Karpas-422 (cell line): ENCODE data around the gene RNF112. TPM values are rescaled to one million over a fixed set of nuclear protein-coding genes. Genes with fewer than 3 reads are reported as not detected.
A peak's percentile ranks its signal among the peaks of the same experiment; 100 is the strongest.

Experiments used
- DNase-seq: peaks from one replicate; pipeline ENCODE4 v3.0.0-alpha.2; 2015
- H2AFZ ChIP-seq: fragments of 200-600 bp; sonication (generic); 2 replicates; pipeline ENCODE4 v1.6.1; 2014; ENCODE audit warnings: antibody characterized with exemption, low read length, mixed read lengths
- H3K27ac ChIP-seq: fragments of 200-600 bp; sonication (generic); 2 replicates; pipeline ENCODE4 v1.5.1; 2014; ENCODE audit warnings: mild to moderate bottlenecking, low read length, moderate library complexity
- H3K27me3 ChIP-seq: fragments of 200-600 bp; sonication (generic); 2 replicates; pipeline ENCODE4 v1.6.1; 2014; ENCODE audit warnings: low read length, mixed read lengths
- H3K36me3 ChIP-seq: fragments of 200-600 bp; sonication (generic); 2 replicates; pipeline ENCODE4 v1.6.1; 2014; ENCODE audit warnings: low read length, mixed read lengths; ENCODE audit not compliant: insufficient read depth
- H3K4me1 ChIP-seq: fragments of 200-600 bp; sonication (generic); 2 replicates; pipeline ENCODE4 v1.6.1; 2014; ENCODE audit warnings: mild to moderate bottlenecking, low read length, mixed read lengths
- H3K4me2 ChIP-seq: fragments of 200-600 bp; sonication (generic); 2 replicates; pipeline ENCODE4 v1.6.1; 2014; ENCODE audit warnings: low read length, low read depth, mild to moderate bottlenecking; ENCODE audit not compliant: poor library complexity, severe bottlenecking
- H3K4me3 ChIP-seq: fragments of 200-600 bp; sonication (generic); 2 replicates; pipeline ENCODE4 v1.5.1; 2014; ENCODE audit warnings: mild to moderate bottlenecking, antibody characterized with exemption, low read length, mixed read lengths
- H3K79me2 ChIP-seq: fragments of 200-600 bp; sonication (generic); 2 replicates; pipeline ENCODE4 v1.6.1; 2014; ENCODE audit warnings: mild to moderate bottlenecking, low read length, mixed read lengths
- H3K9ac ChIP-seq: fragments of 200-600 bp; sonication (generic); 2 replicates; pipeline ENCODE4 v1.6.0; 2014; ENCODE audit warnings: low read length
- H3K9me2 ChIP-seq: fragments of 200-600 bp; sonication (generic), shearing (Covaris generic); replicated peaks from 2 replicates; pipeline ENCODE4 v1.6.0; 2014; ENCODE audit warnings: mild to moderate bottlenecking, low read length, moderate library complexity; ENCODE audit not compliant: insufficient read depth
- H3K9me3 ChIP-seq: fragments of 300-700, 200-600 bp; sonication (generic); 2 replicates; pipeline ENCODE4 v1.6.1; 2014; ENCODE audit warnings: low read length, mixed read lengths
- H4K20me1 ChIP-seq: fragments of 200-600 bp; sonication (generic); 2 replicates; pipeline ENCODE4 v1.6.1; 2014; ENCODE audit warnings: mild to moderate bottlenecking, antibody characterized with exemption, low read length, low read depth; ENCODE audit not compliant: insufficient read depth
- total RNA-seq: library from RNA; depleted of rRNA; stranded (reverse); fragments of >200 nt; shearing (Covaris generic); gene quantifications from 2 replicates; pipeline ENCODE4 v1.2.3, GENCODE V29; 2014; ENCODE audit warnings: low replicate concordance

RNF112 gene
- total RNA-seq, 1 experiment from 2014 or later: not detected

- Histone ChIP-seq H3K9me3 (no peaks in the 10 kb centered on the region), H3K9me2 (no peaks in the 10 kb centered on the region), H3K36me3 (0 out of 2 replicates have a peak, but pooled peaks cover 3% of the 10 kb centered on the region), H2AFZ (peak overlapping the region; percentile 84), H3K79me2 (peaks cover 20% of the 10 kb centered on the region), H4K20me1 (no peaks in the 10 kb centered on the region), H3K4me3 (peak overlapping the region; percentile 69), H3K4me2 (peak overlapping the region; percentile 84), H3K9ac (peak overlapping the region; percentile 82), H3K27ac (peak overlapping the region; percentile 72), H3K4me1 (peaks cover 18% of the 10 kb centered on the region), H3K27me3 (no peaks in the 10 kb centered on the region)
- peak; percentile 99 for DNase-seq
Measured at GRCh38 chr17:19377602-19378415, 33.2 kb upstream of the RNF112 start.

DNA sequence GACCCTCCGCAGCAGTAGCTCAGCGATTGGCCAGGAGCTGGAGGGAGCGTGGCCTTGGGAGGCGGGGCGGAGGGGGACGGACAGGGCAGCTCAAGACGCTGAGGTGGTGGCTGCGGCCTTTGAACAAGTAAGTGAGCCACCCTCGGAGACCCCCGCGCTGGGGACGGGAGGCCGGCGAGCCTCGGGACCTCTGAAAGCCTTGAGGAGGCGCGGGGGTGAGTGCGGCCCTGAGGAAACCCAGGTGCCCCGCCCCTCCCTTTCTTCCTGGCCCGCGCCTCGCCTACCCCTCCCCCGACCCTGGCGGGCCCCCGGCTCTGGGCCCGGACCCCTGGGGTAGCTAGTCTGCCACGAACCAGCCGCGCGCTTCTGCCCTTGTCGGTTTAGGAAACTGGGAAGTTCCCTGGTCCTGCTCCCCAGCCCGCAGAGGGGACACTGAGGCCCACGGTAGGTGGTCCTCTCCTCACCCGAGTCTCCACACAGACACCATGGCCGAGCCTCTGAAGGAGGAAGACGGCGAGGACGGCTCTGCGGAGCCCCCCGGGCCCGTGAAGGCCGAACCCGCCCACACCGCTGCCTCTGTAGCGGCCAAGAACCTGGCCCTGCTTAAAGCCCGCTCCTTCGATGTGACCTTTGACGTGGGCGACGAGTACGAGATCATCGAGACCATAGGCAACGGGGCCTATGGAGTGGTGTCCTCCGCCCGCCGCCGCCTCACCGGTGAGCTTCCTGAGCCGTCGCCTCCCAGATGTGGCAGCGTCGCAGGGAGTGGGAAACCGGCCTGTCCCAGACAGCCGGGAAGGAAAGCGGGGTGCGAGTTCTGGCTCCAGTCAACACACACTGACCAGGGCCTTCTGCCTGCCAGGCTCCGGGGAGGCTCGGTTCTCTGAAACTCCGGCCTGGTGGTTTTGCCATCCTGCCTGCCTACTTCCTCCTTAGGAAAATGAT, 32.3 kb upstream of the RNF112 start, which contains the start of gene MAPK7:
Gene MAPK7, plus strand, starts transcription at position 83 of the 945 bp plus-strand sequence. Its CDS starts 403 bp downstream, at position 486.
- peak within 1 kb of the TSS; percentile 82 for H3K9ac ChIP-seq
- 0 out of 2 replicates have a peak, but pooled peaks cover 3% of the 10 kb centered on the region for H3K36me3 ChIP-seq
- peak within 1 kb of the TSS; percentile 95 for H2AFZ ChIP-seq
- H3K4me2 ChIP-seq: peak within 1 kb of the TSS; percentile 84
- peak within 1 kb of the TSS; percentile 69 for H3K4me3 ChIP-seq
- no peaks in the 10 kb centered on the region for H4K20me1 ChIP-seq
- H3K9me2 ChIP-seq: no peaks in the 10 kb centered on the region
- H3K27ac ChIP-seq: peak within 1 kb of the TSS; percentile 72
- no peaks in the 10 kb centered on the region for H3K9me3 ChIP-seq
- DNase-seq: no peak
- H3K79me2 ChIP-seq: peaks cover 20% of the 10 kb centered on the region
- H3K27me3 ChIP-seq: no peaks in the 10 kb centered on the region
- peaks cover 18% of the 10 kb centered on the region for H3K4me1 ChIP-seq

GRCh38 chr17:19379361-19380065, 31.5 kb upstream of the RNF112 start:
- H3K4me3 ChIP-seq: peak overlapping the region; percentile 69
- H3K9ac ChIP-seq: peak overlapping the region; percentile 82
- H3K9me2 ChIP-seq: no peaks in the 10 kb centered on the region
- H3K4me2 ChIP-seq: peak overlapping the region; percentile 84
- peaks cover 18% of the 10 kb centered on the region for H3K4me1 ChIP-seq
- no peak for DNase-seq
- no peak overlapping the region for H2AFZ ChIP-seq
- 0 out of 2 replicates have a peak, but pooled peaks cover 3% of the 10 kb centered on the region for H3K36me3 ChIP-seq
- no peaks in the 10 kb centered on the region for H4K20me1 ChIP-seq
- H3K27ac ChIP-seq: no peak overlapping the region
- H3K9me3 ChIP-seq: no peaks in the 10 kb centered on the region
- H3K79me2 ChIP-seq: peaks cover 20% of the 10 kb centered on the region
- H3K27me3 ChIP-seq: no peaks in the 10 kb centered on the region

GRCh38 chr17:19380481-19381301, 30.3 kb upstream of the RNF112 start:
- Histone ChIP-seq H4K20me1 (no peaks in the 10 kb centered on the region), H3K79me2 (peaks cover 20% of the 10 kb centered on the region), H3K9ac (no peak overlapping the region), H3K36me3 (0 out of 2 replicates have a peak, but pooled peaks cover 3% of the 10 kb centered on the region), H3K9me2 (no peaks in the 10 kb centered on the region), H3K4me3 (no peak overlapping the region), H3K9me3 (no peaks in the 10 kb centered on the region), H3K27me3 (no peaks in the 10 kb centered on the region), H3K27ac (no peak overlapping the region), H3K4me2 (no peak overlapping the region), H2AFZ (no peak overlapping the region), H3K4me1 (peaks cover 16% of the 10 kb centered on the region)
- no peak for DNase-seq

DNA sequence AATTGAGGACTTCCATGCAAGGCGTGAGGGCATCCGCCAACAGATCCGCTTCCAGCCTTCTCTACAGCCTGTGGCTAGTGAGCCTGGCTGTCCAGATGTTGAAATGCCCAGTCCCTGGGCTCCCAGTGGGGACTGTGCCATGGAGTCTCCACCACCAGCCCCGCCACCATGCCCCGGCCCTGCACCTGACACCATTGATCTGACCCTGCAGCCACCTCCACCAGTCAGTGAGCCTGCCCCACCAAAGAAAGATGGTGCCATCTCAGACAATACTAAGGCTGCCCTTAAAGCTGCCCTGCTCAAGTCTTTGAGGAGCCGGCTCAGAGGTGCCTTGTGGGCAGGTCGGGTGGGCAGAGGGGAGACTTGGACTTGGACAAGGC, 29.7 kb upstream of the RNF112 start:
- H3K4me2 ChIP-seq: no peak overlapping the region
- no peak for DNase-seq
- H3K4me3 ChIP-seq: no peak overlapping the region
- H3K9me2 ChIP-seq: no peaks in the 10 kb centered on the region
- no peaks in the 10 kb centered on the region for H3K9me3 ChIP-seq
- H3K36me3 ChIP-seq: 0 out of 2 replicates have a peak, but pooled peaks cover 3% of the 10 kb centered on the region
- no peaks in the 10 kb centered on the region for H3K27me3 ChIP-seq
- no peak overlapping the region for H3K9ac ChIP-seq
- H2AFZ ChIP-seq: no peak overlapping the region
- H3K79me2 ChIP-seq: peaks cover 20% of the 10 kb centered on the region
- H4K20me1 ChIP-seq: no peaks in the 10 kb centered on the region
- H3K4me1 ChIP-seq: peaks cover 13% of the 10 kb centered on the region
- no peak overlapping the region for H3K27ac ChIP-seq

DNA sequence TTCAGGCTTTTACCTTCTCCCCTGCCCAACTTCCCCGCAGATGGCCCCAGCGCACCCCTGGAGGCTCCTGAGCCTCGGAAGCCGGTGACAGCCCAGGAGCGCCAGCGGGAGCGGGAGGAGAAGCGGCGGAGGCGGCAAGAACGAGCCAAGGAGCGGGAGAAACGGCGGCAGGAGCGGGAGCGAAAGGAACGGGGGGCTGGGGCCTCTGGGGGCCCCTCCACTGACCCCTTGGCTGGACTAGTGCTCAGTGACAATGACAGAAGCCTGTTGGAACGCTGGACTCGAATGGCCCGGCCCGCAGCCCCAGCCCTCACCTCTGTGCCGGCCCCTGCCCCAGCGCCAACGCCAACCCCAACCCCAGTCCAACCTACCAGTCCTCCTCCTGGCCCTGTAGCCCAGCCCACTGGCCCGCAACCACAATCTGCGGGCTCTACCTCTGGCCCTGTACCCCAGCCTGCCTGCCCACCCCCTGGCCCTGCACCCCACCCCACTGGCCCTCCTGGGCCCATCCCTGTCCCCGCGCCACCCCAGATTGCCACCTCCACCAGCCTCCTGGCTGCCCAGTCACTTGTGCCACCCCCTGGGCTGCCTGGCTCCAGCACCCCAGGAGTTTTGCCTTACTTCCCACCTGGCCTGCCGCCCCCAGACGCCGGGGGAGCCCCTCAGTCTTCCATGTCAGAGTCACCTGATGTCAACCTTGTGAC, 29.1 kb upstream of the RNF112 start:
- Histone ChIP-seq H3K9me2 (no peaks in the 10 kb centered on the region), H3K27me3 (no peaks in the 10 kb centered on the region), H3K9ac (no peak overlapping the region), H3K4me3 (no peak overlapping the region), H3K9me3 (no peaks in the 10 kb centered on the region), H3K4me1 (peaks cover 11% of the 10 kb centered on the region), H3K36me3 (0 out of 2 replicates have a peak, but pooled peaks cover 3% of the 10 kb centered on the region), H3K79me2 (peaks cover 19% of the 10 kb centered on the region), H4K20me1 (no peaks in the 10 kb centered on the region), H3K27ac (no peak overlapping the region), H2AFZ (no peak overlapping the region), H3K4me2 (no peak overlapping the region)
- DNase-seq: no peak
